ENCODE results near the gene USP7. TPM values are rescaled to one million over a fixed set of nuclear protein-coding genes. Genes with fewer than 3 reads are reported as not detected.

Gene USP7
- total RNA-seq, 2 donors from 2014 or later = 114 to 140 TPM

DNA sequence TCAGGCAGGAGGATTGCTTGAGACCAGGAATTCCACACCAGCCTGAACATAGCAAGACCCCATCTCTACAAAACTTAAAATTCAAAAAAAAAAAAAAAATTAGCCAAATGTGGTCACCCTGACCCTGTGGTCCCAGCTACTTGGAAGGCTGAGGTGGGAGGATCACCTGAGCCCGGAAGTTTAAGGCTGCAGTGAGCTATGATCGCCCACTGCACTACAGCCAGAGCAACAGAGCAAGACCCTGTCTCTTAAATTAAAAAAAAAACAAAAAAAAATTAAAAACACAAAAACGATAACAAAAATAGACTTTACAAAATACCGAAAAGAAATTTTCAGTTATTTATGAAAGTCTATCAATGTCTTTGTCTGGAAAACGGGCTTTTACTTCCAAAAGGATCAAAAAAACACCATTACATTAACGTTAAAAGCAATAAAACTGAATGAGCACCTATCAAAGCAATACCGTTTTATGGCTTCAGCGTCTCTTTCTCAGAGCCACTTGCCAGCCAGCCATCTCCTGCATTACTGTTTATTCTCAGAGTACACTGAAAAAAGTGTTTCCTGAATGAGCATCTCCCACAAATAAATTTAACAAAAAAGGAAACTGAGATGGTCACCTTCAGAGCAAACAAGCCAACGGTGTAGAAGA is 6.1 kb downstream of the USP7 start:
- 91 to 94% methylated on average over 7 to 9 of the region's 9 CpGs for WGBS, 2 experiments (ENCODE audit: insufficient coverage in 1 of 2, insufficient read length in 1 of 2)
- Mint-ChIP-seq H3K4me3 (no peak overlapping the region), H3K36me3 (ENCODE audit: low read depth) (no peaks in the 10 kb centered on the region), H3K27ac (no peak overlapping the region), H3K9me3 (no peaks in the 10 kb centered on the region), H3K27me3 (ENCODE audit: insufficient read depth) (no peaks in the 10 kb centered on the region), H3K4me1 (peaks cover 68% of the 10 kb centered on the region)
- Histone ChIP-seq H3K9ac (ENCODE audit: extremely low read depth, low read length, poor library complexity, severe bottlenecking) (no peak overlapping the region), H3K4me3 (ENCODE audit: low read length) (no peak overlapping the region), H3K27ac (ENCODE audit: low read depth, low read length) (no peak overlapping the region), H3K9me3 (ENCODE audit: control insufficient read depth, low read length) (no peaks in the 10 kb centered on the region), H3K4me1 (ENCODE audit: control insufficient read depth, insufficient read depth, low read length) (peaks cover 12% of the 10 kb centered on the region), H3K36me3 (ENCODE audit: control insufficient read depth, insufficient read depth, low read length) (no peaks in the 10 kb centered on the region), H3K27me3 (ENCODE audit: control insufficient read depth, insufficient read depth, low read length, poor library complexity, severe bottlenecking) (no peaks in the 10 kb centered on the region)
- no peak for DNase-seq
- TF ChIP-seq, protein P1, sequence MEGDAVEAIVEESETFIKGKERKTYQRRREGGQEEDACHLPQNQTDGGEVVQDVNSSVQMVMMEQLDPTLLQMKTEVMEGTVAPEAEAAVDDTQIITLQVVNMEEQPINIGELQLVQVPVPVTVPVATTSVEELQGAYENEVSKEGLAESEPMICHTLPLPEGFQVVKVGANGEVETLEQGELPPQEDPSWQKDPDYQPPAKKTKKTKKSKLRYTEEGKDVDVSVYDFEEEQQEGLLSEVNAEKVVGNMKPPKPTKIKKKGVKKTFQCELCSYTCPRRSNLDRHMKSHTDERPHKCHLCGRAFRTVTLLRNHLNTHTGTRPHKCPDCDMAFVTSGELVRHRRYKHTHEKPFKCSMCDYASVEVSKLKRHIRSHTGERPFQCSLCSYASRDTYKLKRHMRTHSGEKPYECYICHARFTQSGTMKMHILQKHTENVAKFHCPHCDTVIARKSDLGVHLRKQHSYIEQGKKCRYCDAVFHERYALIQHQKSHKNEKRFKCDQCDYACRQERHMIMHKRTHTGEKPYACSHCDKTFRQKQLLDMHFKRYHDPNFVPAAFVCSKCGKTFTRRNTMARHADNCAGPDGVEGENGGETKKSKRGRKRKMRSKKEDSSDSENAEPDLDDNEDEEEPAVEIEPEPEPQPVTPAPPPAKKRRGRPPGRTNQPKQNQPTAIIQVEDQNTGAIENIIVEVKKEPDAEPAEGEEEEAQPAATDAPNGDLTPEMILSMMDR (conservative IDR thresholded peaks at IDR 0.05) = no peak

GRCh38 chr16:8957063-8957397 is 6.7 kb downstream of the USP7 start:
- peaks cover 70% of the 10 kb centered on the region for H3K4me1 Mint-ChIP-seq
- WGBS, 2 experiments (ENCODE audit: insufficient coverage in 1 of 2, insufficient read length in 1 of 2) = 70 to 96% methylated on average over 1 to 2 of the region's 2 CpGs
- no peak for DNase-seq
- Histone ChIP-seq H3K9me3 (ENCODE audit: control insufficient read depth, low read length) (no peaks in the 10 kb centered on the region), H3K4me1 (ENCODE audit: control insufficient read depth, insufficient read depth, low read length) (peaks cover 12% of the 10 kb centered on the region), H3K4me3 (ENCODE audit: low read length) (no peak overlapping the region), H3K27ac (ENCODE audit: low read depth, low read length) (no peak overlapping the region), H3K27me3 (ENCODE audit: control insufficient read depth, insufficient read depth, low read length, poor library complexity, severe bottlenecking) (no peaks in the 10 kb centered on the region), H3K36me3 (ENCODE audit: control insufficient read depth, insufficient read depth, low read length) (no peaks in the 10 kb centered on the region), H3K9ac (ENCODE audit: extremely low read depth, low read length, poor library complexity, severe bottlenecking) (no peak overlapping the region)
- no peaks in the 10 kb centered on the region for H3K36me3 Mint-ChIP-seq (ENCODE audit: low read depth)
- H3K9me3 Mint-ChIP-seq = no peaks in the 10 kb centered on the region
- TF ChIP-seq, protein P1 (conservative IDR thresholded peaks at IDR 0.05) = no peak
- no peaks in the 10 kb centered on the region for H3K27me3 Mint-ChIP-seq (ENCODE audit: insufficient read depth)
- H3K4me3 Mint-ChIP-seq = no peak overlapping the region
- H3K27ac Mint-ChIP-seq = no peak overlapping the region

GRCh38 chr16:8956265-8957062 is 7.2 kb downstream of the USP7 start:
- peaks cover 70% of the 10 kb centered on the region for H3K4me1 Mint-ChIP-seq
- H3K36me3 Mint-ChIP-seq (ENCODE audit: low read depth) = no peaks in the 10 kb centered on the region
- Histone ChIP-seq H3K4me3 (ENCODE audit: low read length) (no peak overlapping the region), H3K36me3 (ENCODE audit: control insufficient read depth, insufficient read depth, low read length) (no peaks in the 10 kb centered on the region), H3K27me3 (ENCODE audit: control insufficient read depth, insufficient read depth, low read length, poor library complexity, severe bottlenecking) (no peaks in the 10 kb centered on the region), H3K9me3 (ENCODE audit: control insufficient read depth, low read length) (no peaks in the 10 kb centered on the region), H3K4me1 (ENCODE audit: control insufficient read depth, insufficient read depth, low read length) (peaks cover 15% of the 10 kb centered on the region), H3K9ac (ENCODE audit: extremely low read depth, low read length, poor library complexity, severe bottlenecking) (no peak overlapping the region), H3K27ac (ENCODE audit: low read depth, low read length) (peak overlapping the region; percentile 8)
- H3K27me3 Mint-ChIP-seq (ENCODE audit: insufficient read depth) = no peaks in the 10 kb centered on the region
- DNase-seq = no peak
- H3K4me3 Mint-ChIP-seq = no peak overlapping the region
- H3K27ac Mint-ChIP-seq = peak overlapping the region; percentile 68
- TF ChIP-seq, protein P1 (conservative IDR thresholded peaks at IDR 0.05) = no peak
- 89 to 90% methylated on average over 19 to 21 of the region's 21 CpGs for WGBS, 2 experiments (ENCODE audit: insufficient coverage in 1 of 2, insufficient read length in 1 of 2)
- H3K9me3 Mint-ChIP-seq = no peaks in the 10 kb centered on the region
